GM23248 (cell line): Measurements from ENCODE around the gene EP300.

Experiments
- EZH2 ChIP-seq: fragments of 200-600 bp; sonication (generic); IDR thresholded peaks from 2 replicates; pipeline ENCODE4 v1.6.1; 2018; ENCODE audit warnings: antibody characterized with exemption, mild to moderate bottlenecking; ENCODE audit not compliant: insufficient read depth, poor library complexity, severe bottlenecking
- EZH2phosphoT487 ChIP-seq: fragments of 200-600 bp; sonication (generic); IDR thresholded peaks from 2 replicates; pipeline ENCODE4 v1.6.1; 2018; ENCODE audit warnings: antibody characterized with exemption, moderate library complexity, mild to moderate bottlenecking, low read depth; ENCODE audit not compliant: insufficient read depth

GRCh38 chr22:41074061-41074460, 18.3 kb upstream of the EP300 start:
- TF ChIP-seq EZH2: no peak
- no peak for TF ChIP-seq EZH2phosphoT487
